NCI-H1436 treated with DMSO at 0.1 percent for 48 hours (cell line): ENCODE results near the gene KLC1.

Experiments
- DNase-seq: peaks from one replicate; lab custom pipeline; 2025; lab: John Stamatoyannopoulos, UW

The KLC1 gene

DNA sequence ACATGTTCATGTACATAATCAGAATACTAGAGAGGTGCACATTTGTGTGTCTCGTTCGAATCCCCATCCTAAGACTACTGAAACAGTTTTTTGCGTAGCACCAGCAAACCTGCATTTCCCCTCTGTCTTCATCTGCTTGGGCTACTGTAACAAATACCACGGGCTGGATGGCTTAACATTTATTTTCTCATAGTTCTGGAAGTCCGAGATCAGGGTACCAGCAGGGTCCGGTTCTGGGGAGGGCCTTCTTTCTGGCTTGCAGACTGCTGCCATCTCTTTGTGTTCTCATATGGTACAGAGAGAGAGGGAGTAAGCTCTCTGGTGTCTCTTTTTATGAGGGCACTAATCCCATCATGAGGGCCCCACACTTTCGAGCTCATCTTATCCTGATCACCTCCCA lies 30.6 kb downstream of the KLC1 start:
- no peak for DNase-seq

DNA sequence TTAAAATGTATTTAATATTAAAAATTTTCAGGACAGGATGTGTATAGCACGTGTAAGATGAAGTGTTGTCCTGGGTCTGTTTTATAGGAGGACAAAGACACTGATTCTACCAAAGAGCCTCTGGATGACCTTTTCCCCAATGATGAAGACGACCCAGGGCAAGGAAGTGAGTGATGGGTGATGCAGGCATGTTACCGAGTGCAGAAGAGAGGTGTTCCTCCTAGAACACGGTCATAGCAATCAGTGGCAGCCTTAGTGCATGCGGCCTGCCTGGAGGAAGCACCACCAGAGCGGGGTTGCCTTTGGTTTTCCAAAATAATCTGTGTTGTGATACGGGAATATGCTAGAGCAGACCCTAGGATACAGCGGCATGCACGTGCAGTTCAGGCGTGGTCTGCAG lies 33.0 kb downstream of the KLC1 start:
- no peak for DNase-seq

DNA sequence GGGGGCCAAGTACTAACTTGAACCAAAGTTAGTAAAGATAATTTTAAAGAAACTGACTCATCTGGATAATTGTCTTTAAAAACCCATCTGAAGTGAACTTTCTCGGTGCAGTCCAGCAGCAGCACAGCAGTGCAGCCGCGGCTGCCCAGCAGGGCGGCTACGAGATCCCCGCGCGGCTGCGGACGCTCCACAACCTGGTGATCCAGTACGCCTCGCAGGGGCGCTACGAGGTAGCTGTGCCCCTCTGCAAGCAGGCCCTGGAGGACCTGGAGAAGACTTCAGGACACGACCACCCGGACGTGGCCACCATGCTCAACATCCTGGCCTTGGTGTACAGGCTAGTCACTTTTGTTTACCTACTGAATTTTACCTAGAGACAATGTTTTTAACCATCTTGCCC lies 33.6 kb downstream of the KLC1 start:
- DNase-seq, result no peak

DNA sequence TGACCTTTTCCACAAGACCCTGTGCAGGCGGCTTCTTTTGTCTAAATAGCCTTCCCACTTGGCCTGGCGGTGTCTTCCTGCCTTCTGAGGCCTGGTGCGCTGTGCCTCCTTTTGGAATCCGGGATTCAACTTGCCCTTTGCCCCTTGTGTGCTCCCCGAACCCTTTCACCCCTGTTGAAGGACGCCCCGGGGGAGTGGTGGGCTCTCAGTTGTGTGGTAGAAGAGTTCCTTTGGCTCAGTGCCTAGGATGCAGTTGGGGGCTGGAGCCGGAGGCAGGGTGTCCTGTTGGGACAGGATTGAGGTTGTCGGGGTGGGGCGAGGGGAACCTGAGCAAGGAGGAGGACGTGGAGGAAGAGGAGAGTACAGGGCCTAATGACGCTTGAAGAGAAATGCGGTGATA lies 34.5 kb downstream of the KLC1 start:
- DNase-seq, result no peak

DNA sequence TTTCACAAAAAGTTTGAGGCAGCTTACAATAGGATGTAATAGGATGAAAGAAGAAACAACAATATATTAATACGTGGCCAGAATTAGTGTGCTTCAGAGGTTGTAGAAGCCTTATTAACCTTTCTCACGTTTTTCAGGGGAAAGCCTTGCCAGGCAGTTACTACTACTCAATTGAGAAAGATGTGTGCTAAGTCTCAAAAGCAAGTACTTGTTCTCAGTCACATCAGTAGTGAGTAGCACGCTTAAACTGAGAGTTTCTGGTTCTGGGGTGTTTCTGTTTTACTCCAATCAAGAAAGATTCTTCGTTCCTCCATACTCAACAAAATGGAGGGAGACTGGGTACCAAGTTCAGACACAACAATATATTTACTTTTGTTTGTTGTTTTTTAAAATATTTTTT lies 38.7 kb downstream of the KLC1 start:
- no peak for DNase-seq

DNA sequence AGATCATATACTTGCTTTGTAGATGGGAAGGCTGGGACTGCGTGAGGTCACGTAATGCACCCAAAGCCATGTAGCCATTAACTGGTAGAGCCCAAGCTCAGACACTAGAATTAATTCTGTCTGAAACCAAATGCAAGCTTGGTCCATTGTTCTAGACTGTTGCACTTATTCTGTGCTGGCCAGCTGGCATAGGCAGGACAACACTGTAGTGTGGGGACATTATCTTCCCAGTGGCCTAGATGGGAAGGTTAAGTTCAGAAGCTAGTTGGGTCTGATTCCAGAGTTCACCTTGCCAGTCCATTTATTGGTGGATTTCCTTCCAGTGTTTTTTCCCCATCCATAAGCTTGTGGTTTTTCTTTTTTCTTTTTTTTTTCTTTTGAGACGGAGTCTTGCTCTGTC lies 39.1 kb downstream of the KLC1 start:
- DNase-seq, result no peak

DNA sequence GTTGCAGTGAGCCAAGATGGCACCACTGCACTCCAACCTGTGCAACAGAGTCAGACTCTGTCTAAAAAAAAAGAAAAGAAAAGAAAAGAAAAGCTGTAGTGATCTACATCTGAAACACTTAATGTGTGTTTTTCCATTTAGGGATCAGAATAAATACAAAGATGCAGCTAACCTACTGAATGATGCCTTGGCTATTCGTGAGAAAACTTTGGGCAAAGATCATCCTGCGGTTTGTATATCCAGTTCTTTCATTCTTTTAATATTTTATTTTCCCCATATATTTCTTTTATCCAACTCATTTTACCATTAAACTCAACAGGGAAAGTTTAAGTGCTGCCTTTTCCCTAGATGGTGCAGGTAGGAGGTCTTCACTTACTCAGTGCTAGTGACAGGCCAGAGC lies 40.4 kb downstream of the KLC1 start:
- no peak for DNase-seq

DNA sequence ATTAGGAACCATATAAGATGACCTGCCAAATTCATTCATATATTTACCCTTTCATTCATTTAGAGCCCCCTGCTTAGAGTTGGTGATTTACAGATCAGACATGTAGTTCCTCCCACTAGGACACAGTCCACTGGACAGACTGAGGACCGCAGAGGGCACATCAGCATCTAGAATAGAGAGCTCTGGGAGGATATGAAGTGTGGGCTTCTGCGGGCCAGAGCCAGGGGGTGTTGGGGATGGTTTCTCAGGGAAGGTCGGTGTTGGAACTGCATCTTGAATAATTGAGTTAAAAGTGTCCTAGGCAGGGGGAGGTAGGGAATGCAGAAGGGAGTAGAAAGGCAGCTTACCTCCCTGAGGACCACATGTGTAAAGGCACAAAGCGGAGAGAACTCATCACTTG lies 42.9 kb downstream of the KLC1 start:
- DNase-seq, result no peak

DNA sequence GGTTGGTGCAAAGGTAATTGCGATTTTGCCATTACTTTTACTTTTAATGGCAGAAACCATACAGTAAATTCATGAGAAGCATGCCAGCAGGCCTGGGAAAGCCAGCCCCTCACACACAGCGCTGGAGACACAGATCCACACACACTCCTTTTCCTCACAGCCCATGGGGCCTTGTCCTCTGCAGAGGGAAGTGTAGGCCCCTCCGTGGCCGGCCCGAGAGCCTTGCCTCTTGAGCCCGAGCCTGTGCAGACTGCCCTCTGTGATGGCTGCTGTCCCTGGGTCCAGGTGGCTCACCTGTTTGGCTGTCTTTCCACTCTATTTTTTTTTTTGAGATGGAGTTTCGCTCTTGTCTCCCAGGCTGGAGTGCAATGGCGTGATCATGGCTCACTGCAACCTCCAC lies 46.9 kb downstream of the KLC1 start:
- DNase-seq, result no peak

DNA sequence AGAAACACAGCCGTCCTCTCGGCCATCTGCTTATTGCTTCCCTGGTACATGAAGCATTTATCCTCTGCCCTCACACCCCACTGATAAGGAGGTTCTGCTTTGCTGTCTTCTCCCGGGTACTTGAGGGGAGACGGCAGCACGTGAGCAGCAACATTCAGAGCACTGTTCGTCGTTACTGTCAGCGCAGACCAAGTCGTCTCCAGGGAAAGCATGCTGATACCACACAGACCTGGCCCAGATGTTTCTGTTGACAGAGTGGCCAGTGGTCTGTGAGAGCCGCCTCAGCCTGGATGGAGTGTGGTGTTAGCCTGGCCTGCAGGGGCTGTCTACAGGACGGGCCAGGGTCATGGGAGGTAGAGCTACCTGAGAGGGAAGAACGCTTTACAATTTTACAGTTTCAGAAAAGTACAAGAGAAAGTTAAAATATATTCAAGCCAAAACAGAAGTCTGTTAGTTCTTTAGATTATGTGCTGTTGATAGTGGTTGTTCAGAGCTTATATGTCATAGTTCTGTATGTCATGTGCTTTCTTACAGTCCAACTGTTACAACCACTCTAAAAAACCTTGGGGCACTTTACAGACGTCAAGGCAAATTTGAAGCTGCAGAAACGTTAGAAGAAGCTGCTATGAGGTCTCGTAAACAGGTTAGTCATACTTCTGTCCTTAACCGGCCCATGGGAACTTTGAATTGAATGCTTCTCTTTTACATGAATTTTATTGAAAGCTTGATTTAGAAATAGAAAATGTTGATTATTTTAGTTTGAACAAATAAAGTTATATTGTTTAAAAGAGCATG lies 48.1 kb downstream of the KLC1 start:
- DNase-seq, result no peak

DNA sequence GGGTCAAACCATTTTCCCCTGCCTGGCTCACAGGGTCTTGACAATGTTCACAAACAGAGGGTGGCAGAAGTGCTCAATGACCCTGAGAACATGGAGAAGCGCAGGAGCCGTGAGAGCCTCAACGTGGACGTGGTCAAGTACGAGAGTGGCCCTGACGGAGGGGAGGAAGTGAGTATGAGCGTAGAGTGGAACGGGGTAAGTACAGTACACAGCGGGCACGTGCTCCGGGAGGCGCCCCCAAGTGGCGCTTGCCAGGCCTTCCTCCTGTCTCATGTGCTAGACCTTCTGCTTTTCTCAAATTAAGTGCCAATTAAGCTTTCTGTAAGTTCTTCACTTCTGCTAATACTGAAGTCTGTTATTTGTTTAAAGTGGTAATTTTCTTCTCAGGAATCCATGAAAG lies 50.3 kb downstream of the KLC1 start:
- DNase-seq, result no peak

DNA sequence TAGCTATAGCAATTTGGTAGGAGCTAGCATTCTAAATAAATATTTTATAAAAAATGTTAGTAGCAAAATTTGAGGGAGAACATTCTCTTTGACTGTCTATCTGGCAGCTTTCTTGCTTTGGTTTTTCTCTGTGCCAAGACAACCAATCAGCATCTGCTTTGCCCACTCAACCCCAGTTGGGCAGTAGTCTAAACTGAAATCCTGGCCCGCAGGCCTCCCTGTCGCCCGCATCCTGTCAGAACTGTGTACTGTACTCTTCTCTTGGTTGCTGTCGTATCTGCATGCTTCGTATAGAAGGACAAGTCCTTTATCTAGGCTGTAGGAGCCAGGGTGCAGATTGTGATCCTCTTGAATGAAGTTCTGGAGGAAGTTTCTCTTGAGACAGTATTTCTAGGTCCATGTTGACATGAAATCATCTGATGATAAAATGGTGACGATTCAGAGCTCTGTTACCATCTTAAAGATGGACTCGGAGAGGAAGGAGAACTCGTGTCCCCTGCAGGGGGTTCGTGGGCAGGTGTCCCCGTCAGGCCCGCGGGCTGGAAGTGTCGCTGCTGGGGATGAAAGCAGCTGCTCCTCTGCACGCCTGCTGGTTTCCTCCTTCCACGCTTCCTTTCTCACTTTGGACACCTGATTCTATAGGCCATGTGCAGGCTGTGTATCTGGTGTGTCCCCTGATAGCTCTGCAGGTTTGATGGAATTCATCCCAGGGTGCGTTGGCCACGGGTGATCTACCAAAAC lies 51.6 kb downstream of the KLC1 start:
- no peak for DNase-seq

DNA sequence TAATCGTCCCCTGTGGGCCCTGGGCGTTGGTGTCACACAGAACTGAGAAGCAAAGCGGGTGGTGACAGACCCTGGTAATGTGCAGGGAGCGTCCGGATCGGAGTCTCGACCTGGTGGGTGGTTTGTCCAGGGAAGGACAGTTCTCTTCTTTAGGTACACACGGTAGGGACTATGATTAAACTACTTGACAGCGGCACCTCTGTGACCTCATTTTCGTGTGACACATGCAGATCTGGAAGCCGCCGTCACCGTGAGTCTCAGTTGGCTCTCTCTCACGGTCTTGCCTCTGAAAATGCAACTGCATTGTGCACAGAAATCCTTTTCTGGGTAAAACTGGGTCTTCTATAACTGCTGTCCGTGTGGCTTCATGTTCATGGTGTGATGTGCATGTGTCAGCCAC lies 54.1 kb downstream of the KLC1 start:
- no peak for DNase-seq

DNA sequence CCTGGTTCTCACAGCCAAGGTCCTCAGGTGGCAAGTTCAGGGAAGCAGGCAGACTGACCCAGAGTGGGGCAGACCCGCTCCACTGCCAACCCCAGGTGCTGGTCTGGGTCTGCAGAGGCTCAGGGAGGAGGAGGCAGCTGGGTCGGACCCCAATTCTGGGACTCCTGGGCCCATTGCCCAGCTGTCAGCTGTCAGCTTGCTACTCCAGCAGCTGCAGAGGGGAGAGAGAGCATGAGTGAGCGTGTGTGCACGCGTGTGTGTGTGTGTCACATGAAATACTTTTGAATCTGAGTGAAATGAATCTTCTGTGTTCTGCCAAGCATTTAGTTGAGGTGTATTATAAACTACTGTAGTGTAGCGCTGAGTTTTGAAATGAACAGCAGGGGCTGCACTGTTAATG lies 55.5 kb downstream of the KLC1 start:
- no peak for DNase-seq

DNA sequence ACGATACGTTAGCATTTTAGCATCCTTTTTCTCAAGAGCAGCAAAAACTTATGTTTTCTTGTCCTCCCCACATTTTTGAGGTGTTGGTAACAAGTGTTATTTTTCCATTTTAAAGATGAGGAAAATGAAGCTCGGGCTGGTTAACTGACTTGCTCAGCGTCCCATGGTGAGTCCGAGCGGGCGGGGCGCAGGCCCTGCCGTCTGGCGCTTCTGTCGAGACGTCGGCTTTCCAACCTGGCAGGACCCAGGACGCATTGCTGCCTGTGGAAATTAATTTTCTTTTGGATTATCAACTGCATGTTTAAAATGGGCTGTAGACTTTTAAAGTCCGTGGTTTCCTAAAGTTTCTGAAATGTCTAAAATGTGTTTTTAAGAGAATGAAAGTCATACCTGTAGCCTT lies 55.9 kb downstream of the KLC1 start:
- no peak for DNase-seq

DNA sequence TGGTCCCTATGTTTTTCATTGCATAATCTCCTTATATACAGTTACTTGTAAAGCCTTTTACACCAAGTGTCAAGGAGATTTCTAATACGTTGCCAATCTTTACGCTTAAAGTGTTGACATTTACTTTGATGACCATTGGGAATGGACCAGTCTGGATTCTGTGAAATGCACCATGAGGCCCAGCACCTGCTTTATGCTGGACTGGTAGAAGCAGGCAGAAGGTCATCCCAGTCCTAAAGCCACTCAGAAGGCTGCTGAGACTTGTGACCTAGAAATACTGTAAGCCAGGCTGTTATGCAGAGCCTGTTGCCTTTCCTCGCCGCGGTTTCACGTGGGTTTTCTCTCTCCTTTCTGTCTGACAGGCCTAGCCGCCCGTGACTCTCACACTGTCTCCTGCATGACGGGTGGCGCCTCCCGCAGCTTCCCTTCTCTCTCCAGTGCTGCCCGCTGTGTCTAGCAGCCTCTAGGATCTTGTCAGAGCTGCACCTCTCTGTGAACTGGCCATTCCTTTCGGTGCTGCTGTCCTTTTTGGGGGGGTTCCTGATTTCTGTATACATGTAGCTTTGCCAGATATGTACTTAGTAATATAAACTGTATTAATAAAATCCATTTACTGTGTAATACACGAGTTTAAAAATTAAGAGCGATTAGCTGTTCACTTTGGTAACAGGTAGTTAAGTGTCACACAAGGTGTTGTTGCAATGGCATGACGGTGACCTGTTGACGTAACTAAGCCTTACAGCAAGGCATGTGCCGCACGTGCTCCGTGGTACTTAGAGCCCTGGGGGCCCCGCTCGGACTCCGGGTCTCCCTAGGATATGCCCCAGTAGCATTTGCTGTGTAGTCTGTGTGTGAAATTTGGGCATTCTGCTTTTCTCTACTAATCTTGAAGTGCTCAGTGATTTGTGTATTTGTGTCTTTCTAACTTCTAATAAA lies 56.5 kb downstream of the KLC1 start:
- DNase-seq, result no peak

DNA sequence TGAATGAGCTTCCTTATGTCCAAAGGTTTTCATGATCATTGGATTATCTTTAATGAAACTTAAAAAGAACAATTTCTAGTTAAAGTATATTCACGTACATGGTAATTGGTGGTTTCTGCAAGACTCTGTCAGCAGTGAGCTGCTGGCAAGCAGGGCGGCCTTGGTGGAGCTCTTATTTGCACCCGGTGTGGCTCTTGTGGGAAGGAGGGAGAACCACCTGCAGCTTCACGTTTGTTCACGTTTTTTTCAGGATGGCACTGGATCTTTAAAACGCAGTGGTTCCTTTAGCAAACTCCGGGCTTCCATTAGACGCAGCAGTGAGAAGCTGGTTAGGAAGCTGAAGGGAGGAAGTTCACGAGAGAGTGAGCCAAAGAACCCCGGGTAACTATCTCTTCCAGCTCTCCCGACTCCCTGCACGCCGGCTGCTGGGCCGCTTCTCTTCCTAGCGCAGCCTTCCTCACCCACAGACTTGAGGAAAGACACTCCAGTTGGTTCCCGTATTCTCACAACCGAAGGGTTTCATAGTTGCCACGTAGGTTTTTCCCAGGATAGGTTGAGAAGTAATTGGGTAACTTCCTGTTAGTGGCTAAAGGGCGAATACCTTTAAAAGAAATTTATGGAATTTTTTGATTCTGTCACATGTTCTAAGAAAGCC lies 57.9 kb downstream of the KLC1 start:
- DNase-seq, result no peak

DNA sequence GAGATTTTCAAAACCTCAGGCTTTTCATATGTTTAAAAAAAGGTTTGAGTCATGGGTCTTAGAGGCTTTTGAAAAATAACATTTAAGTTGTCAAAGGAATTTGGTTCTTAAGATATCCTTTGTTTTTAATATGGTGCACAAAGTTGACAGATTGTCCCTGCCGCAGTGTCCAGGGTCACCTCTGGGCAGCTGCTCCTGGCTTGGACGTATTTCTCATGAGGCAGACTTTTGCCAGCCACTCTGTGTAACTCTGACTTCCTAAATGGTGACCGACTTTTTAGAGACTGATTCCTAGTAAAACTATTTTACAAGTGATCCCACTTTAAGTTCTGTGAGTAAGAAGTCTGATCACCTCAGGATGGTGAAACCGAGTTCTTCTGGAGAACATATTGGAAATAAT lies 58.7 kb downstream of the KLC1 start:
- DNase-seq, result no peak

DNA sequence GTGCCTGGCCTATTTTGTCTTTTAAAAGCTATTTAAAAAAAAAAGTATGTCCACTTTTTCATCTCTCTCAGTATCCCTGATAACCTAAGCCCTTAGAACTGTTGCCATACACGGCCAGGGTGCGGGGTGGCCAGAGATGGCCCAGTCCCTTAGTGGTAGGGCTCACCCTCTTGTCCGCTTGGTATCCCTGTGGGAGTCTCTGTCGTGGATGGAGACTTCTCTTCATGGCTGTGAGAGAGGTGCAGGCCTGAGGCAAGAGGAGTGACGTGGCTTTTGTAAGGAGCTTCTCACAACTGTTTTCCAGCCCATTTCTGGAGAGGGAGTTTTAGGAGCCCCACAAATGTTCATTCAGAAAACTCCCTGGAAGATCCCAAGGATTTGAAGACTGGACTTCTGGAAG lies 59.4 kb downstream of the KLC1 start:
- no peak for DNase-seq

DNA sequence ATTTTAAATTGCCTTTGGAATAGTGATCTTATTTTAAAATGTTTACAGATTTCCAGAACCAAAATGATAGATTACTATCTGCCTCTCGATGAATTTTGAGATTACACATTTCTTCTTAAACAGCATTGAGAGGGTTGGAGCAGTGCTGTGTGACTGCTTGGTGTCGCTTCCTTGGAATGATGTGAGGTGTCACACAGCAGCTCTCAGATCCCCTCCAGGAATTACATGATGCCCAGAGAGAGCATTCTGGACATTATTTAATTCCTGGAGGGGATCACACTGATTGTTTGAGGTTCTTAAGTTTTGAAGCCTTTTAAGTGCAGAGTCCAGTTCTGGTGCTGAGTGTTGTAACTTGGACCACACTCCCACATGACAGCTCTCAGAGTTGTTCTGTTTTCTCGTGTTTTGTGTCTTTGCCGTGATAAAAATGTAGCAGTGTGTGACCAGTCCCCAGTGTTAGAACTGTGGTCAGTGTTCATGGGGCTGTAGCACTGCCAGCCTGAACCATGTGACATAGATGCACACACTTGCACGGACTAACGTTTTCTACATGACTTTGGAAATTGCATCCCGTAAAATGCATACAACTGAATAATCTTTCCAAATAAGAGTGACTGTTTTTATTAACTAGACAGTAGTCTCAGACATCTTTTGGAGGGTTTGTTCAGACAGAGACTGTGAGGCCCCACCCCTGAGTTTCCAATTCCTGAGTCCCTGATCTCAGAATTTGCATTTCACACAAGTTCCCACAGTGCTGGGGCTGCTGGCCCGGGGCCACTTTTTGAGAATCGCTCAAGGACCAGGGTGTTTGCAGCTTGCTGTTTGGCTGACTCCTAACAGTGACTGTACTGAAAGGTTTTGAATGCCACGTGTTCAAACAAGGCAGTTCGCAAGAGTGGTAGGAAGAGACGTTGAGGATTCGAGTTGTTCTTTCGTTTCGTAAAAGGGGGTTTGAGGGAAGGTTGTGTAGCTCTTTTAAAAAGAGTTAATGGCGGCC lies 60.2 kb downstream of the KLC1 start:
- DNase-seq, result no peak

DNA sequence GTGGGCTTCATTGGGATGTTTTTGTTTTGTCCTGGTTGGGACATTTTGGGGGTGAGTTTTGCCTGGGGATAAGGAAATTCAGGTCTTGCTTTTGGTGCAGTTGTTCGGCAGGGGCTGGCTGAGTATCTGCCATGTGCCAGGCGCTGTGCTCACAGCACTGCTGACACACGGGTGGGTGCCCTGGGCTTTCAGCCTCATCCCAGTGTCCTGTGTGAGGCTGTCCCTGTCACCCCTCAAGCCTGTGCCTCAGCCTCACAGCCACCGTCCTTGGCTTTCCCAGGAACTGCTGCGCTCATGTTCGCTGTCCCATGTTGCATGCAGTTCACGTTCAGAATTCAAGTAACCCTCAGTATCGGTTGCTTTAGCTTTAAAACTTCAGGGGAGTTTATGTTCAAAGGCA lies 61.3 kb downstream of the KLC1 start:
- no peak for DNase-seq
